Smooth muscle cell of the umbilical artery (primary cell): ENCODE measurements around the gene MBD3L5. TPM values are rescaled to one million over a fixed set of nuclear protein-coding genes. Genes with fewer than 3 reads are reported as not detected.

ENCODE experiments used
- total RNA-seq: library from RNA; depleted of rRNA; stranded (reverse); fragments of >200 nt; gene quantifications from 2 replicates; pipeline ENCODE4 v1.2.3, GENCODE V29; 2014

Gene MBD3L5
- not detected in 2 replicates for total RNA-seq

GRCh38 chr19:7030278-7030677 is at the start of gene MBD3L5:
TSS of gene MBD3L5 (plus strand) at chr19:7030578. CDS start at chr19:7030612, 34 bp downstream.

DNA sequence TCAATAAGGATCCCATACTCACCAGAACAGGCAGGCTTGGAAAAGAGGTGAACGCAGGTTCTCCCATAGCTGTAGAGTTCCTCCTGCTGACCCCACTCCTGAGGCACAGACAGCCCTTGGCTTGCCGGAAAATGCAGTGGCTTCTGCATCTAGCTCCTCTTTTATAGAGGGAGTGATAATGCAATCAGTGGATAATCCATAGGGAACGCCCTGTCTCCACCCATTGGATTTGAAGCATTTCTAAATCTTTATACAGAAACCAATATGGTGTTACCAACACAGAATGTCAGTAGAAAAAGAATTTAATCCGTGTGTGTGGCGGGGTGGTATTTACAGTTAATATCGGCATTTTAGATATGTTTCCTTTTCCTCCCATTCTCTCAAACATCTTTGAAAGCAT is 9.0 kb upstream of the MBD3L5 start, which contains the start of gene MBD3L2B:
Gene MBD3L2B (minus strand): TSS at position 101 of the 400 bp plus-strand sequence. CDS start 34 bp downstream, at position 67.

GRCh38 chr19:7040079-7040478 is 9.7 kb downstream of the MBD3L5 start, which contains the start of gene MBD3L4:
TSS of gene MBD3L4 (minus strand) at chr19:7040179. CDS start at chr19:7040144, 35 bp downstream.

DNA sequence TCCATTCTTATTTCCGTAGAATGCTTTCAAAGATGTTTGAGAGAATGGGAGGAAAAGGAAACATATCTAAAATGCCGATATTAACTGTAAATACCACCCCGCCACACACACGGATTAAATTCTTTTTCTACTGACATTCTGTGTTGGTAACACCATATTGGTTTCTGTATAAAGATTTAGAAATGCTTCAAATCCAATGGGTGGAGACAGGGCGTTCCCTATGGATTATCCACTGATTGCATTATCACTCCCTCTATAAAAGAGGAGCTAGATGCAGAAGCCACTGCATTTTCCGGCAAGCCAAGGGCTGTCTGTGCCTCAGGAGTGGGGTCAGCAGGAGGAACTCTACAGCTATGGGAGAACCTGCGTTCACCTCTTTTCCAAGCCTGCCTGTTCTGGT is 18.6 kb downstream of the MBD3L5 start, which contains the start of gene MBD3L2:
Gene MBD3L2 (plus strand): TSS at position 301 of the 400 bp plus-strand sequence. CDS start 53 bp downstream, at position 354.

DNA sequence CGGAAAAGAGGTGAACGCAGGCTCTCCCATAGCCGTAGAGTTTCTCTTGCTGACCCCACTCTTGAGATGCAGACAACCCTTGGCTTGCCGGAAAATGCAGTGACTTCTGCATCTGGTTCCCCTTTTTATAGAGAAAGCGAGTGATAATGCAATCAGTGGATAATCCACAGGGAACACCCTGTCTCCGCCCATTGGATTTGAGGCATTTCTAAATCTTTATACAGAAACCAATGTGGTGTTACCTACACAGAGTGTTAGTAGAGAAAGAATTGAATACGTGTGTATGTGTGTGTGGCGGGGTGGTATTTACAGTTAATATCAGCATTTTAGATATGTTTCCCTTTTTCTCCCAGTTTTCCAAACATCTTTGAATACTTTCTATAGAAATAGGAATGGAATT is 28.2 kb downstream of the MBD3L5 start, which contains the start of gene MBD3L3:
Gene MBD3L3 (minus strand): TSS at position 101 of the 400 bp plus-strand sequence. CDS start 71 bp downstream, at position 30.

GRCh38 chr19:7069042-7069903 is 38.9 kb downstream of the MBD3L5 start, which contains the start of gene ZNF557:
TSS of gene ZNF557 (plus strand) at chr19:7069703. CDS start at chr19:7075075, 5,372 bp downstream.

Other genes starting within 250 kb of the MBD3L5 start
- not detected in 2 replicates for gene ADGRE1, start 143.0 kb upstream of the MBD3L5 start, total RNA-seq
- not detected in 2 replicates for gene MBD3L2B, start 9.1 kb upstream of the MBD3L5 start, total RNA-seq
- not detected in 2 replicates for gene MBD3L4, start 9.6 kb downstream of the MBD3L5 start, total RNA-seq
- not detected in 2 replicates for gene MBD3L2, start 18.7 kb downstream of the MBD3L5 start, total RNA-seq
- gene MBD3L3, start 28.1 kb downstream of the MBD3L5 start, total RNA-seq, result not detected in 2 replicates
- gene ZNF557, start 39.1 kb downstream of the MBD3L5 start, total RNA-seq, result 13.1 and 24.1 TPM in 2 replicates